GM18873 (cell line): ENCODE data around the gene SLC9A6.
"Not testable (repeated sequence)": the region's sequence is repeated elsewhere in the genome, so short reads cannot be mapped to it uniquely, and the experiment has no call there.

Source experiments
- ATAC-seq: cut with Tn5 transposase; IDR thresholded peaks from one replicate; pipeline ENCODE4 v1.9.1; 2021; ENCODE audit warnings: mild to moderate bottlenecking, moderate library complexity, moderate number of reproducible peaks; ENCODE audit not compliant: unreplicated experiment, low FRiP score

SLC9A6 gene

GRCh38 chrX:136059350-136059749, 74.1 kb downstream of the SLC9A6 start:
- ATAC-seq, result no peak

- ATAC-seq, result no peak
Observed at GRCh38 chrX:136061286-136061685, 76.1 kb downstream of the SLC9A6 start.

DNA sequence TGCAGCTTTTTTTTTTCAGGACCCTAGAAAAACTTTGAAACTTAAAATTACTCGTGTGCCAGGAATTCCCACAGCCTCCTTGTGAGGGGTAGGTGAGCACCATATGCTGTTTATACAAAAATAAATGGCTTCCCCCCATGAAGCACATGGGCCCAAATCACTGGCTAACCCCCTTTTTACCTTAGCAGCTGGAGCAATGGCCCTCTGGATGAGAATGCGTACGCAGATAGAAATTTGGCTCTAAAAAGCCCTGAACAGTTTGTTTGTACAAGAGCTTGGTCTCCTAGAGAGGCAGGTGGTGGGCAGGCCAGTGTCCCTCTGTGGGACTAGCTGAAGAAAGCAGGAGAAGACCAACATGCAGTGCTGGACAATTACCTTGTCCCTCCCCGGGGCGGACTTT, 76.5 kb downstream of the SLC9A6 start:
- ATAC-seq, result no peak

DNA sequence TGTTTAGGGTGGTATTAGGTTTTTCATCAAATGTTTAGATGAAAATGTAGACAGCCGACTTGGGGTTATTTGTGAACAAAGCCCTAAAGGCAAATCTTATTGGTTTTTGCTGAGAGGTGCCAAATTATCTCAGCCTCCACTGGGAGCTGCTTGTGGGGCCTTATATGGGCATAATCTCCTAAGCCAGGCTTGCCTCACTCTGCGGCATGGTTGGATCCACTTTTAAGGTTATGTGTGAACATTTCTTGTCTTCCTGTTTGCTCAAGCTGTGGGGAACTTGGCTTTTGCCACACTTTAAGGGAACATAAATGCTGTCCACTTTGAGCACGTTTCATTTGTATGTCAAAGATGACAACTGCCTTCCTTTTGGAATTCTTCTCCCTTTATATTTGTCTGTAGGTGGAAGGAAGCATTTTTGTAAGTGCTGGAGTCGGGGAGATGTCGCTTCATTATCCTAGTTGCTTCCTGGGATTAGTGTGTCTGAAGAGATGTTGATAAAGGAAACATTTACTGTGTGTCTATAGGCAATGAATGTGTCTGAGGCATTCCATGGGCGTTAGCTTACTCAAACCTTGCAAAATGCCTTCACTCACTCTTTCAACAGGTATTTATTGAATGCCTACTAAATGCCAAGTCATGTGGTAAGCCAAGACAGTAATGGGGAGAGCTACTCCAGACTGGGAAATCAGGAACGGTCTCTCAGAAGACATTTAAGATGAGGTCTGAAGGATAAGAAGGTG, 78.3 kb downstream of the SLC9A6 start:
- no peak for ATAC-seq

GRCh38 chrX:136064661-136065043, 79.4 kb downstream of the SLC9A6 start:
- no peak for ATAC-seq

DNA sequence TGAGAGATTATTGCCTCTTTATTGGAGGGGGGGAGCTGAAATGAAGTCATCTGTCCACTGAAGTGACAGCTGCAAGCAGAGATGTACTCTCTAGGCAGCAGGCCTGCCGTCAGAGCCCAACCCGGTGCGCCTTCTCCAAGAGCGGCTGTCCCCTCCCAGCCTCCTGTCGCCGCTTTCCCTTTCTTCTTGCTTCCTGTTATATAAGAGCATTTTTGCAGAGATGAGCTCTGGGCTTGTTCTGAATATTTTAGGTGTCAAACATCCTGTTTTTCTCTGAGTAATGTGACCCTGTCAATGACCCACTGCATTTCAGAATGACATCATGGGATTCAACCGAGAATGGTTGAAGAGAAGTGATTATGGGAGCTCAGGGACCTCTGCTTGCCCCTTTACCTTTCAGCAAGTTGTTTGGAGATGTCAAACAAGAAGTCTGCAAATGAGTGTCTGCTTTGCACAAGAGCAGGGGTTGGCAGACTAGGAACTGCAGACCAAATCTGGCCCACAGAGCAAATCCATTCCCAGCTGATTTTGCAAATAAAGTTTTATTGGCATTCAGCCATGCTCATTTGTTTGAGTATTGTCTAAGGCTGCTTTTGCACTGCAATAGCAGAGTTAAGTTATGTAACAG, 79.9 kb downstream of the SLC9A6 start:
- no peak for ATAC-seq

DNA sequence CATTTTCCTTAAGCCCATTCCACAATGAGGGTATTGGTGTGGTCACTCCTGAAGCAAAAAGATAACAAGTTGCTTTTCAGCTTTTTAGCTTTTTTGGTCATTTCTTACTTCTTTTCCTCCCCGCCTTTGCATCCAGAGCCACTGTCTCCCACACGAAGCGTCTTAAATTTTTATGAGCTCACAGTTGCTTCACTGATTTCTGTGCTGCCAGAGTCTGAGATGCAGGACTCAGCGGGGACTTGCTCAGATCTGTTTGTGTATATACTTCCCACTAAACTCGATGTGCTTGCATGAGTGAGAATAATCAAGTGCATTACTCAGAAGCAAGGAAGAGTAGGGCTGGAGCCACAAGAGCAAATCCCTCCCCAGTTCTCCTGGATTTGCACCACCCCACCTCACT, 81.9 kb downstream of the SLC9A6 start:
- no peak for ATAC-seq

- no peak for ATAC-seq
Observed at GRCh38 chrX:136067966-136068365, 82.7 kb downstream of the SLC9A6 start.

GRCh38 chrX:136076942-136077341, 91.7 kb downstream of the SLC9A6 start:
- no peak for ATAC-seq

DNA sequence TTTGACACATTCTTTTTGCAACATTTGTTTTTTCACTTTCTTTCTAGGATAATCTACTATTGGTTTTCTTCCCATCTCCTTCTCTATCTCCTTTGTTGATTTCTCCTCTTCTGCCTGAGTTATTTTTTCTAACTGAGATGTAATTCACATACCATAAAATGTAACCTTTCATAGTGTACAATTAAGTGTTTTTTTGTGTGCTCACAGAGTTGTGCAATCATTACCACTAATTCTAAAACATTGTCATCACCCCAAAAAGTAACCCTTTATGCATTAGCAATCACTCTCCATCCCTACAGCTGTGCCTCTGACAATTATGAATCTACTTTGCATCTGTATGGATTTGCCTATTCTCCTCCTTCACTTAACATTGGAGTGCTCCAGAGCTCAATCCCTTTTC, 95.5 kb downstream of the SLC9A6 start:
- no peak for ATAC-seq

- ATAC-seq, result no peak
Observed at GRCh38 chrX:136086521-136086920, 101.3 kb downstream of the SLC9A6 start.

DNA sequence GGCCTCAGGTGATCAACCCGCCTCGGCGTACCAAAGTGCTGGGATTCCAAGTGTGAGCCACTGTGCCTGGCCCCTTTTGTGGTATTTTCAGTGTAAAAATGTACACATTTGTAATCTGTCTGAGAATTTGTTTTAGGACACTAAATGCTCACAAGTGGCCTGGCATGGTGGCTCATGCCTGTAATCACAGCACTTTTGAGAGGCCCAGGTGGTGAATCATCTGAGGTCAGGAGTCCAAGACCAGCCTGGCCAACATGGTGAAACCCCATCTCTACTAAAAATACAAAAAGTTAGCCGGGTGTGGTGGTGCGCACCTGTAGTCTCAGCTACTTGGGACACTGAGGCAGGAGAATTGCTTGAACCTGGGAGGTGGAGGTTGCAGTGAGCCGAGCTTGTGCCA, 106.7 kb downstream of the SLC9A6 start:
- ATAC-seq, result not testable (repeated sequence)

- no peak for ATAC-seq
Observed at GRCh38 chrX:136094962-136095361, 109.7 kb downstream of the SLC9A6 start.
